ENCODE results near the gene HSP90AB1.

HSP90AB1 gene

DNA sequence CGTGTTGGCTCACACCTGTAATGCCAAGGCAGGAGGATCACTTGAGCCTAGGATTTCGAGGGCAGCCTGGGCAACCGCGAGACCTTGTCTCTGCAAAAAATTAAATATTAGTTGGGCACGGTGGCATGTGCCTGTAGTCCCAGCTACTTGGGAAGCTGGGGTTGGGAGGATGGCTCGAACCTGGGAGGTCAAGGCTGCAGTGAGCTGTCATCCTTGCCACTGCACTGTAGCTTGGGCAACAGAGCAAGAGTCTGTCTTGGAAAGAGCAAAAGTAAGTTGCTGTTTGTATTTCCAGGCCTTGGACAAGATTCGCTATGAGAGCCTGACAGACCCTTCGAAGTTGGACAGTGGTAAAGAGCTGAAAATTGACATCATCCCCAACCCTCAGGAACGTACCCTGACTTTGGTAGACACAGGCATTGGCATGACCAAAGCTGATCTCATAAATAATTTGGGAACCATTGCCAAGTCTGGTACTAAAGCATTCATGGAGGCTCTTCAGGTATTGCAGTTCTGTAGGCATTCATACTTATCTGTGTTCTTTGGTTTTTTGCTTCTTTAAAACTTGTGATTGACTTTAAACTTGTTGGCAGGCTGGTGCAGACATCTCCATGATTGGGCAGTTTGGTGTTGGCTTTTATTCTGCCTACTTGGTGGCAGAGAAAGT, 2.3 kb downstream of the HSP90AB1 start (continued):
- TF ChIP-seq, protein P1, sequence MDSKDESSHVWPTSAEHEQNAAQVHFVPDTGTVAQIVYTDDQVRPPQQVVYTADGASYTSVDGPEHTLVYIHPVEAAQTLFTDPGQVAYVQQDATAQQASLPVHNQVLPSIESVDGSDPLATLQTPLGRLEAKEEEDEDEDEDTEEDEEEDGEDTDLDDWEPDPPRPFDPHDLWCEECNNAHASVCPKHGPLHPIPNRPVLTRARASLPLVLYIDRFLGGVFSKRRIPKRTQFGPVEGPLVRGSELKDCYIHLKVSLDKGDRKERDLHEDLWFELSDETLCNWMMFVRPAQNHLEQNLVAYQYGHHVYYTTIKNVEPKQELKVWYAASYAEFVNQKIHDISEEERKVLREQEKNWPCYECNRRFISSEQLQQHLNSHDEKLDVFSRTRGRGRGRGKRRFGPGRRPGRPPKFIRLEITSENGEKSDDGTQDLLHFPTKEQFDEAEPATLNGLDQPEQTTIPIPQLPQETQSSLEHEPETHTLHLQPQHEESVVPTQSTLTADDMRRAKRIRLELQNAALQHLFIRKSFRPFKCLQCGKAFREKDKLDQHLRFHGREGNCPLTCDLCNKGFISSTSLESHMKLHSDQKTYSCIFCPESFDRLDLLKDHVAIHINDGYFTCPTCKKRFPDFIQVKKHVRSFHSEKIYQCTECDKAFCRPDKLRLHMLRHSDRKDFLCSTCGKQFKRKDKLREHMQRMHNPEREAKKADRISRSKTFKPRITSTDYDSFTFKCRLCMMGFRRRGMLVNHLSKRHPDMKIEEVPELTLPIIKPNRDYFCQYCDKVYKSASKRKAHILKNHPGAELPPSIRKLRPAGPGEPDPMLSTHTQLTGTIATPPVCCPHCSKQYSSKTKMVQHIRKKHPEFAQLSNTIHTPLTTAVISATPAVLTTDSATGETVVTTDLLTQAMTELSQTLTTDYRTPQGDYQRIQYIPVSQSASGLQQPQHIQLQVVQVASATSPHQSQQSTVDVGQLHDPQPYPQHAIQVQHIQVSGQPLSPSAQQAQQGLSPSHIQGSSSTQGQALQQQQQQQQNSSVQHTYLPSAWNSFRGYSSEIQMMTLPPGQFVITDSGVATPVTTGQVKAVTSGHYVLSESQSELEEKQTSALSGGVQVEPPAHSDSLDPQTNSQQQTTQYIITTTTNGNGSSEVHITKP (tag by site-specific recombination; IDR thresholded peaks at IDR 0.05) = no peak
- TF ChIP-seq ZNF529 (tag by site-specific recombination; IDR thresholded peaks at IDR 0.05; ENCODE audit: insufficient replicate concordance) = no peak

DNA sequence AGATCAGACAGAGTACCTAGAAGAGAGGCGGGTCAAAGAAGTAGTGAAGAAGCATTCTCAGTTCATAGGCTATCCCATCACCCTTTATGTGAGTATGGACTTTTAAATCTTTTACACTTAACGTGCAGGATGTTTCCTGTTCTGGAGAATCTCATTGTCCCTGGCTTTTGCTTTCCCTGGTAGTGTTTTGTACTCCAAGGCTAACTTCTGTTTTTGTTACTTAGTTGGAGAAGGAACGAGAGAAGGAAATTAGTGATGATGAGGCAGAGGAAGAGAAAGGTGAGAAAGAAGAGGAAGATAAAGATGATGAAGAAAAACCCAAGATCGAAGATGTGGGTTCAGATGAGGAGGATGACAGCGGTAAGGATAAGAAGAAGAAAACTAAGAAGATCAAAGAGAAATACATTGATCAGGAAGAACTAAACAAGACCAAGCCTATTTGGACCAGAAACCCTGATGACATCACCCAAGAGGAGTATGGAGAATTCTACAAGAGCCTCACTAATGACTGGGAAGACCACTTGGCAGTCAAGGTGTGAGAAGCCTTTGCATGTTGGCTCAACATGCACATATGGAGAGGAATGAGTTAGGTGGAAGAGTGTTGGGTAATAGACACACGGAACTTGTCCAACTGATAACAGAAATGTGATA, 3.3 kb downstream of the HSP90AB1 start:
- no peaks in the 10 kb centered on the region for H3K9me3 ChIP-seq (ENCODE audit: control insufficient read depth, insufficient read depth, low read depth, low read length)
- ChIA-PET POLR2A (no interaction called here), CTCF (interaction anchor here (2.3 to 3.7 kb wide), 3 partner anchors 8 to 78 kb away, joined by 9 to 21 read pairs (median 10); no protein-coding TSS in a partner anchor)
- H3K4me3 ChIP-seq (ENCODE audit: low read depth, low read length) = no peak overlapping the region
- H3K27ac ChIP-seq (ENCODE audit: extremely low read depth, low read depth, low read length) = no peak overlapping the region
- H3K36me3 ChIP-seq (ENCODE audit: control insufficient read depth in 2 of 2, insufficient read depth in 1 of 2, low read length in 2 of 2) = peaks cover 28 to 77% of the 10 kb centered on the region in 2 experiments
- no peaks in the 10 kb centered on the region for H3K4me1 ChIP-seq (ENCODE audit: control insufficient read depth, insufficient read depth, low read length)
- TF ChIP-seq KLF8 (tag by site-specific recombination; IDR thresholded peaks at IDR 0.05) (peak; percentile 15; the same call in 1 of the 2 replicates), ZNF10 (tag by site-specific recombination; IDR thresholded peaks at IDR 0.05) (no peak), ZNF366 (tag by site-specific recombination; conservative IDR thresholded peaks at IDR 0.05) (0 out of 2 replicates have a peak, but pooled peaks have one; percentile 13), FEZF1 (tag by site-specific recombination; IDR thresholded peaks at IDR 0.05) (no peak), ZBTB21 (tag by site-specific recombination; IDR thresholded peaks at IDR 0.05) (0 out of 2 replicates have a peak, but pooled peaks have one; percentile 27), ZNF629 (tag by site-specific recombination; IDR thresholded peaks at IDR 0.05) (peak; percentile 73), ZNF155 (tag by site-specific recombination; IDR thresholded peaks at IDR 0.05) (no peak), ZBTB7A (tag by site-specific recombination; IDR thresholded peaks at IDR 0.05; ENCODE audit: low read depth) (no peak), TRIM28 (IDR thresholded peaks at IDR 0.05; ENCODE audit: borderline replicate concordance, low read length) (no peak), ZNF621 (tag by site-specific recombination; IDR thresholded peaks at IDR 0.05) (no peak), ZNF76 (tag by site-specific recombination; IDR thresholded peaks at IDR 0.05; ENCODE audit: borderline replicate concordance, low read depth) (0 out of 2 replicates have a peak, but pooled peaks have one; percentile 21)
- TF ChIP-seq, protein P2, sequence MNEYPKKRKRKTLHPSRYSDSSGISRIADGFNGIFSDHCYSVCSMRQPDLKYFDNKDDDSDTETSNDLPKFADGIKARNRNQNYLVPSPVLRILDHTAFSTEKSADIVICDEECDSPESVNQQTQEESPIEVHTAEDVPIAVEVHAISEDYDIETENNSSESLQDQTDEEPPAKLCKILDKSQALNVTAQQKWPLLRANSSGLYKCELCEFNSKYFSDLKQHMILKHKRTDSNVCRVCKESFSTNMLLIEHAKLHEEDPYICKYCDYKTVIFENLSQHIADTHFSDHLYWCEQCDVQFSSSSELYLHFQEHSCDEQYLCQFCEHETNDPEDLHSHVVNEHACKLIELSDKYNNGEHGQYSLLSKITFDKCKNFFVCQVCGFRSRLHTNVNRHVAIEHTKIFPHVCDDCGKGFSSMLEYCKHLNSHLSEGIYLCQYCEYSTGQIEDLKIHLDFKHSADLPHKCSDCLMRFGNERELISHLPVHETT (tag by site-specific recombination; IDR thresholded peaks at IDR 0.05) = no peak
- TF ChIP-seq, protein P3, sequence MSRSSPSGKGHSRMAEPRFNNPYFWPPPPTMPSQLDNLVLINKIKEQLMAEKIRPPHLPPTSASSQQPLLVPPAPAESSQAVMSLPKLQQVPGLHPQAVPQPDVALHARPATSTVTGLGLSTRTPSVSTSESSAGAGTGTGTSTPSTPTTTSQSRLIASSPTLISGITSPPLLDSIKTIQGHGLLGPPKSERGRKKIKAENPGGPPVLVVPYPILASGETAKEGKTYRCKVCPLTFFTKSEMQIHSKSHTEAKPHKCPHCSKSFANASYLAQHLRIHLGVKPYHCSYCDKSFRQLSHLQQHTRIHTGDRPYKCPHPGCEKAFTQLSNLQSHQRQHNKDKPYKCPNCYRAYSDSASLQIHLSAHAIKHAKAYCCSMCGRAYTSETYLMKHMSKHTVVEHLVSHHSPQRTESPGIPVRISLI (tag by site-specific recombination; IDR thresholded peaks at IDR 0.05) = no peak
- TF ChIP-seq, protein P4, sequence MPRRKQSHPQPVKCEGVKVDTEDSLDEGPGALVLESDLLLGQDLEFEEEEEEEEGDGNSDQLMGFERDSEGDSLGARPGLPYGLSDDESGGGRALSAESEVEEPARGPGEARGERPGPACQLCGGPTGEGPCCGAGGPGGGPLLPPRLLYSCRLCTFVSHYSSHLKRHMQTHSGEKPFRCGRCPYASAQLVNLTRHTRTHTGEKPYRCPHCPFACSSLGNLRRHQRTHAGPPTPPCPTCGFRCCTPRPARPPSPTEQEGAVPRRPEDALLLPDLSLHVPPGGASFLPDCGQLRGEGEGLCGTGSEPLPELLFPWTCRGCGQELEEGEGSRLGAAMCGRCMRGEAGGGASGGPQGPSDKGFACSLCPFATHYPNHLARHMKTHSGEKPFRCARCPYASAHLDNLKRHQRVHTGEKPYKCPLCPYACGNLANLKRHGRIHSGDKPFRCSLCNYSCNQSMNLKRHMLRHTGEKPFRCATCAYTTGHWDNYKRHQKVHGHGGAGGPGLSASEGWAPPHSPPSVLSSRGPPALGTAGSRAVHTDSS (tag by site-specific recombination; IDR thresholded peaks at IDR 0.05) = peak; percentile 75
- TF ChIP-seq, protein P5, sequence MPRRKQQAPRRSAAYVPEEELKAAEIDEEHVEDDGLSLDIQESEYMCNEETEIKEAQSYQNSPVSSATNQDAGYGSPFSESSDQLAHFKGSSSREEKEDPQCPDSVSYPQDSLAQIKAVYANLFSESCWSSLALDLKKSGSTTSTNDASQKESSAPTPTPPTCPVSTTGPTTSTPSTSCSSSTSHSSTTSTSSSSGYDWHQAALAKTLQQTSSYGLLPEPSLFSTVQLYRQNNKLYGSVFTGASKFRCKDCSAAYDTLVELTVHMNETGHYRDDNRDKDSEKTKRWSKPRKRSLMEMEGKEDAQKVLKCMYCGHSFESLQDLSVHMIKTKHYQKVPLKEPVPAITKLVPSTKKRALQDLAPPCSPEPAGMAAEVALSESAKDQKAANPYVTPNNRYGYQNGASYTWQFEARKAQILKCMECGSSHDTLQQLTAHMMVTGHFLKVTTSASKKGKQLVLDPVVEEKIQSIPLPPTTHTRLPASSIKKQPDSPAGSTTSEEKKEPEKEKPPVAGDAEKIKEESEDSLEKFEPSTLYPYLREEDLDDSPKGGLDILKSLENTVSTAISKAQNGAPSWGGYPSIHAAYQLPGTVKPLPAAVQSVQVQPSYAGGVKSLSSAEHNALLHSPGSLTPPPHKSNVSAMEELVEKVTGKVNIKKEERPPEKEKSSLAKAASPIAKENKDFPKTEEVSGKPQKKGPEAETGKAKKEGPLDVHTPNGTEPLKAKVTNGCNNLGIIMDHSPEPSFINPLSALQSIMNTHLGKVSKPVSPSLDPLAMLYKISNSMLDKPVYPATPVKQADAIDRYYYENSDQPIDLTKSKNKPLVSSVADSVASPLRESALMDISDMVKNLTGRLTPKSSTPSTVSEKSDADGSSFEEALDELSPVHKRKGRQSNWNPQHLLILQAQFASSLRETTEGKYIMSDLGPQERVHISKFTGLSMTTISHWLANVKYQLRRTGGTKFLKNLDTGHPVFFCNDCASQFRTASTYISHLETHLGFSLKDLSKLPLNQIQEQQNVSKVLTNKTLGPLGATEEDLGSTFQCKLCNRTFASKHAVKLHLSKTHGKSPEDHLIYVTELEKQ (tag by site-specific recombination; IDR thresholded peaks at IDR 0.05; ENCODE audit: borderline replicate concordance) = no peak
